Measurements from ENCODE around the gene DAZAP1. TPM values are rescaled to one million over a fixed set of nuclear protein-coding genes. Genes with fewer than 3 reads are reported as not detected.

The DAZAP1 gene
- polyA plus RNA-seq, 1 donor (not counting 4 experiments of a cell fraction or from before 2014, with no cell fraction given), result 99.2 TPM

DNA sequence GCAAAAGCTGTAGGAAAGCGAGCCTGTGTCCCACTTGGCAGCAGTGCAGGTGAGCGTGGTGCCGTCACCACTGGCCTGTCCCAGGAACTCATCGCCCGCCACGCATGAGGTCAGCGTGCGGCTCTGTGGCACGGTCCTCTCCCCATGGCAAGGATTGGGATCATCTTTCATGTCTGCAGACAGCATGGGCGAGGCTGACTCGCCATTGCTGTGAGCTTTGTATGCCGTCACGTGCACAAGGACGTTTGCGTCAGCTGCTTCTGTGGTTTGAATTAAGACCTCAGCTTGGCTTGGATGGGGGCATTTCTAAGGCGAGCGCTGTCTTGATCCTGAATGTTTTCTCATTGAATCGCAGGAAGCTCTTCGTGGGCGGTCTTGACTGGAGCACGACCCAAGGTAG is 9.8 kb downstream of the DAZAP1 start:
- Histone ChIP-seq H3K79me2 (ENCODE audit: control insufficient read depth, insufficient read depth, low read length) (peaks cover 92% of the 10 kb centered on the region), H3K9ac (ENCODE audit: control insufficient read depth, extremely low read depth, insufficient read depth, low read length) (no peak overlapping the region), H2AFZ (ENCODE audit: control insufficient read depth, low read length) (no peak overlapping the region), H3K4me3 (ENCODE audit: control insufficient read depth in 2 of 3, extremely low read depth in 1 of 3, insufficient read depth in 2 of 3, low read depth in 1 of 3, low read length in 3 of 3) (no peak overlapping the region), H3K27me3 (ENCODE audit: control insufficient read depth, extremely low read depth, insufficient read depth, low read length) (no peaks in the 10 kb centered on the region), H3K4me2 (ENCODE audit: control insufficient read depth, extremely low read depth, insufficient read depth, low read depth, low read length) (no peak overlapping the region), H3K9me1 (ENCODE audit: control insufficient read depth, extremely low read depth, insufficient read depth, low read length) (peaks cover 2% of the 10 kb centered on the region), H3K4me1 (ENCODE audit: control insufficient read depth, extremely low read depth, insufficient read depth, low read length) (peaks cover 26% of the 10 kb centered on the region), H3K27ac (ENCODE audit: control insufficient read depth, insufficient read depth, low read length) (peak overlapping the region; percentile 88), H3K9me3 (ENCODE audit: control insufficient read depth, low read depth, low read length) (no peaks in the 10 kb centered on the region), H3K36me3 (ENCODE audit: control insufficient read depth in 2 of 2, extremely low read depth in 1 of 2, insufficient read depth in 2 of 2, low read length in 2 of 2) (peaks cover 33 to 52% of the 10 kb centered on the region in 2 experiments), H4K20me1 (ENCODE audit: control insufficient read depth, extremely low read depth, insufficient read depth, low read length) (peaks cover 60% of the 10 kb centered on the region)
- dilution Hi-C loops (cut with MboI; ENCODE audit: extremely low pct_ligation_motif_present, low sequenced_read_pairs), result no loop called here
- TF ChIP-seq CTCF (optimal IDR thresholded peaks at IDR 0.05 in 1 of 3, IDR thresholded peaks at IDR 0.05 in 1 of 3, conservative IDR thresholded peaks at IDR 0.05 in 1 of 3; ENCODE audit: extremely low read depth in 1 of 3, insufficient read depth in 2 of 3, low read length in 3 of 3) (no peak), EZH2 (IDR thresholded peaks at IDR 0.05; ENCODE audit: low read length) (no peak)
- DNase-seq (ENCODE audit: low read depth, low spot score) (no peak), FAIRE-seq (no peak)

DNA sequence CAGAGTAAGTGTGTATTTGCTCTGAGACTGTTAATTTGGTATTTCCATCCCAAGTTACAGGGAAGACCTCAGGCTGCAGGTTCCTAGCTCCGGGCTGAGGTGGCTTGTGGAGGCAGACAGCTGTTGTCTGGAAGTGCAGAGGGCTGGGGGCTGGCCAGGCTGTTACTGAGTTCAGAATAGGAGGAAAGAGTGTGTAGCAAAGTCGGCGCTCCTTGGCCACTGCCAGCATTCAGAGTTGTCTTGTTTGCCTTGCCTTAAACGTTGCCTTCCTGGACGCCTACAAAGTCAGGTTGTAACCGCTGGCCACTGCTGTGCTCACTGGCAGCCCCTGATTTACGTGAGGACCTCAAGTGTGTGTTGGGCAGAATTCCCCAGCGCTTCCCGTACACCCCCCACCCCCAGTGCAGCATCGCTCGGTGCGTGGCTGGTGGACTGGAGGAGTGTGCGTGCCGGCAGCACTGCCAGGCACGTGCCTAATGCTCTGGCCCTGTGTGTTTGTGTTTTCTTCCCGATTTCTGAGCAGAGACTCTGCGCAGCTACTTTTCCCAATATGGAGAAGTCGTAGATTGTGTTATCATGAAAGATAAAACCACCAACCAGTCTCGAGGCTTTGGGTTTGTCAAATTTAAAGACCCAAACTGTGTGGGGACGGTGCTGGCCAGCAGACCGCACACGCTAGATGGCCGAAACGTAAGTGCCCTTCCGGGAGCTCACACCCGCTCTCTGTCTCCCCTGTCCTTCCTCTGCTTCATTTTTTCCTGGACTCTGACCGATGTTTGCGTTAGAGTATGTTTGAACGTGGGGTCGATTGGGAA is 10.5 kb downstream of the DAZAP1 start:
- no peaks in the 10 kb centered on the region for H3K9me3 ChIP-seq (ENCODE audit: control insufficient read depth, low read depth, low read length)
- H2AFZ ChIP-seq (ENCODE audit: control insufficient read depth, low read length), result no peak overlapping the region
- H3K36me3 ChIP-seq (ENCODE audit: control insufficient read depth in 2 of 2, extremely low read depth in 1 of 2, insufficient read depth in 2 of 2, low read length in 2 of 2), result peaks cover 36 to 53% of the 10 kb centered on the region in 2 experiments
- no peaks in the 10 kb centered on the region for H3K27me3 ChIP-seq (ENCODE audit: control insufficient read depth, extremely low read depth, insufficient read depth, low read length)
- peaks cover 88% of the 10 kb centered on the region for H3K79me2 ChIP-seq (ENCODE audit: control insufficient read depth, insufficient read depth, low read length)
- H3K27ac ChIP-seq (ENCODE audit: control insufficient read depth, insufficient read depth, low read length), result peak overlapping the region; percentile 88
- FAIRE-seq (no peak), DNase-seq (ENCODE audit: low read depth, low spot score) (no peak)
- no peak overlapping the region for H3K9ac ChIP-seq (ENCODE audit: control insufficient read depth, extremely low read depth, insufficient read depth, low read length)
- H3K4me3 ChIP-seq (ENCODE audit: control insufficient read depth in 2 of 3, extremely low read depth in 1 of 3, insufficient read depth in 2 of 3, low read depth in 1 of 3, low read length in 3 of 3), result no peak overlapping the region
- dilution Hi-C loops (cut with MboI; ENCODE audit: extremely low pct_ligation_motif_present, low sequenced_read_pairs), result no loop called here
- no peak overlapping the region for H3K4me2 ChIP-seq (ENCODE audit: control insufficient read depth, extremely low read depth, insufficient read depth, low read depth, low read length)
- H3K9me1 ChIP-seq (ENCODE audit: control insufficient read depth, extremely low read depth, insufficient read depth, low read length), result peaks cover 2% of the 10 kb centered on the region
- peaks cover 26% of the 10 kb centered on the region for H3K4me1 ChIP-seq (ENCODE audit: control insufficient read depth, extremely low read depth, insufficient read depth, low read length)
- H4K20me1 ChIP-seq (ENCODE audit: control insufficient read depth, extremely low read depth, insufficient read depth, low read length), result peaks cover 52% of the 10 kb centered on the region
- TF ChIP-seq EZH2 (IDR thresholded peaks at IDR 0.05; ENCODE audit: low read length), result no peak
- TF ChIP-seq CTCF (optimal IDR thresholded peaks at IDR 0.05 in 1 of 3, IDR thresholded peaks at IDR 0.05 in 1 of 3, conservative IDR thresholded peaks at IDR 0.05 in 1 of 3; ENCODE audit: extremely low read depth in 1 of 3, insufficient read depth in 2 of 3, low read length in 3 of 3), result no peak

All from keratinocyte (primary cell).